Caki2 (cell line): ENCODE results near the gene TSSK6. TPM values are rescaled to one million over a fixed set of nuclear protein-coding genes. Genes with fewer than 3 reads are reported as not detected.

Experiments used
- DNase-seq: peaks from one replicate; pipeline ENCODE4 v3.0.0-alpha.2; 2015; ENCODE audit warnings: low read depth
- in situ Hi-C: cut with HindIII; loops from 2 replicates; pipeline ENCODE4 v1.10.0; 2016; ENCODE audit warnings: low sequenced_read_pairs, low pct_unique_long_range_greater_than_20kb, mixed read lengths
- total RNA-seq: library from RNA; depleted of rRNA; stranded (reverse); fragments of >200 nt; shearing (Covaris generic); gene quantifications from 2 replicates; pipeline ENCODE4 v1.2.3, GENCODE V29; 2014; ENCODE audit warnings: low replicate concordance

TSSK6 gene
- total RNA-seq, 1 experiment from 2014 or later = 4.1 TPM

- in situ Hi-C loops = no loop called here
- no peak for DNase-seq
These were observed 15.9 kb downstream of the TSSK6 start for GRCh38 chr19:19499272-19499995.

- no peak for DNase-seq
- in situ Hi-C loops = no loop called here
These were observed 16.9 kb downstream of the TSSK6 start for GRCh38 chr19:19498255-19498991.

GRCh38 chr19:19495614-19496603, 19.4 kb downstream of the TSSK6 start:
- in situ Hi-C loops = no loop called here
- DNase-seq = no peak

- in situ Hi-C loops = no loop called here
- no peak for DNase-seq
These were observed 21.4 kb downstream of the TSSK6 start for GRCh38 chr19:19493841-19494546.

GRCh38 chr19:19492026-19492610, 23.2 kb downstream of the TSSK6 start:
- DNase-seq = no peak
- in situ Hi-C loops = no loop called here

- no peak for DNase-seq
- in situ Hi-C loops = no loop called here
These were observed 23.9 kb downstream of the TSSK6 start for GRCh38 chr19:19491321-19492025.

GRCh38 chr19:19490214-19490968, 25.0 kb downstream of the TSSK6 start:
- in situ Hi-C loops = no loop called here
- peak; percentile 80 for DNase-seq

GRCh38 chr19:19489804-19490204, 25.5 kb downstream of the TSSK6 start:
- DNase-seq = no peak
- in situ Hi-C loops = no loop called here

- peak; percentile 94 for DNase-seq
- in situ Hi-C loops = no loop called here
These were observed 26.3 kb downstream of the TSSK6 start for GRCh38 chr19:19488875-19489690.

- in situ Hi-C loops = no loop called here
- no peak for DNase-seq
These were observed 27.1 kb downstream of the TSSK6 start for GRCh38 chr19:19487950-19488874.

GRCh38 chr19:19487077-19487949, 28.0 kb downstream of the TSSK6 start:
- in situ Hi-C loops = no loop called here
- DNase-seq = no peak

GRCh38 chr19:19486343-19487076, 28.8 kb downstream of the TSSK6 start:
- no peak for DNase-seq
- in situ Hi-C loops = no loop called here

GRCh38 chr19:19485998-19486290, 29.4 kb downstream of the TSSK6 start:
- in situ Hi-C loops = no loop called here
- no peak for DNase-seq
